GM12872 (cell line): ENCODE results near the gene ZNF594.

Experiments
- CTCF ChIP-seq: IDR thresholded peaks from 3 replicates; pipeline ENCODE4 v1.5.1; 2011; ENCODE audit warnings: low read depth, mild to moderate bottlenecking, low read length, moderate library complexity; ENCODE audit not compliant: insufficient read depth

The ZNF594 gene

GRCh38 chr17:5135726-5136579 is 55.7 kb downstream of the ZNF594 start:
- no peak for TF ChIP-seq CTCF

GRCh38 chr17:5133311-5133710 is 58.4 kb downstream of the ZNF594 start:
- no peak for TF ChIP-seq CTCF

- no peak for TF ChIP-seq CTCF
These were observed 60.4 kb downstream of the ZNF594 start for GRCh38 chr17:5131146-5131715.
